Pancreas (tissue), 10 donors: ENCODE results near the gene ACKR3. TPM values are rescaled to one million over a fixed set of nuclear protein-coding genes. Genes with fewer than 3 reads are reported as not detected.
A peak's percentile ranks its signal among the peaks of the same experiment; 100 is the strongest.

Experiments used
- ATAC-seq, 4 donors: fragments of 200-7000 bp; cut with Tn5 transposase; one replicate each; pipeline versions ENCODE4 v1.8.0 to v1.9.1; 2020; ENCODE audit warnings: mild to moderate bottlenecking in 4 of 4, moderate library complexity in 4 of 4
- DNase-seq, 6 donors: peaks; one replicate each; pipeline ENCODE4 v3.0.0-alpha.2; 2020
- FAIRE-seq: peaks from 2 replicates; lab custom pipeline; 2012; peaks lifted over from hg19 to GRCh38; lab: Jason Lieb, UNC
- H3K27ac ChIP-seq, 4 donors: fragments of 200-600 bp; sonication (generic); 1 replicate in 3 of 4; 2 replicates in 1 of 4; pipeline versions ENCODE4 v1.5.0 to v1.8.0; 2020
- H3K27me3 ChIP-seq, 4 donors: fragments of 200-600 bp; one replicate each; pipeline ENCODE4 v1.8.0; 2021
- H3K36me3 ChIP-seq, 3 donors: fragments of 200-600 bp; sonication (generic) in 1 of 3; one replicate each; pipeline versions ENCODE4 v1.5.0 to v1.8.0; 2020 to 2021
- H3K4me1 ChIP-seq, 3 donors: fragments of 200-600 bp; one replicate each; pipeline ENCODE4 v1.8.0; 2021
- H3K4me3 ChIP-seq, 4 donors: fragments of 200-600 bp; sonication (generic) in 2 of 4; one replicate each; pipeline versions ENCODE4 v1.5.0 to v1.8.0; 2020 to 2021
- H3K9me3 ChIP-seq, 4 donors: fragments of 200-600 bp; one replicate each; pipeline ENCODE4 v1.8.0; 2021
- CTCF ChIP-seq, 4 donors: fragments of 200-600 bp; sonication (generic) in 3 of 4; IDR thresholded peaks; one replicate each; pipeline versions ENCODE4 v1.5.0 to v1.8.0; 2021; ENCODE audit warnings: antibody characterized with exemption in 4 of 4
- WGBS, 2 donors: extraction: QIAGEN DNeasy Blood & Tissue Kit; methylation state at CpG; one replicate each; pipeline ENCODE4 v1.1.7; 2013; 5-methylcytosine and 5-hydroxymethylcytosine counted together
- intact Hi-C, 3 donors: fragments of 100-400 bp; cut with DNase I; formaldehyde crosslinking; loops; one replicate each; pipeline versions ENCODE4 v1.11.1 to v1.14.2; 2022
- polyA plus RNA-seq, 2 donors: library from polyadenylated mRNA; stranded (reverse); fragments of 200-250 nt; gene quantifications; one replicate each; pipeline ENCODE4 v1.2.3, GENCODE V29; 2013
- total RNA-seq, 6 donors: library from RNA; stranded (reverse); fragmentation: NEBNext Ultra II Directional in 4 of 6; extraction: Animal tissue kit (Norgen Biotek cat#: 25700) in 4 of 6; gene quantifications; one replicate each; pipeline versions ENCODE4 v1.2.1 to v1.2.4, GENCODE V29; 2021 to 2023
- donor health status: healthy with polysubstance abuse.
- donor health status: DM: no; HTN: no; CAD: no; lungs with moderate emphysema.
- donor health status: DM: no; HTN: no; CAD: no.
- donor health status: control.
- donor health status: control.
- donor health status: Bipolar disorder and iron deficiency.
- donor health status: DM: yes; HTN: yes; CAD: no.
- donor health status: DM: no; HTN: no; CAD: no.
- donor health status: DM: no; HTN: no; CAD: no.
- donor health status: DM: yes; HTN: yes; CAD: no.

ACKR3 gene
- total RNA-seq (10 to 100 TPM in 5 of 6 donors, 1 to 10 TPM in 1; 9.1 to 30.3 (median 15.6) TPM), polyA plus RNA-seq (10 to 100 TPM in 1 of 2 donors, 1 to 10 TPM in 1; 6.2 to 12.6 TPM)

- Histone ChIP-seq H3K9me3 (no peaks in the 10 kb centered on the region), H3K36me3 (no peaks in the 10 kb centered on the region), H3K4me3 (peak within 1 kb of the TSS; percentile 21 to 53 (median 41)), H3K27ac (peak within 1 kb of the TSS; percentile 67 to 82 (median 78)), H3K4me1 (peaks cover 0 to 13% (median 0%) of the 10 kb centered on the region in 3 donors), H3K27me3 (no peaks in the 10 kb centered on the region)
- TF ChIP-seq CTCF (IDR thresholded peaks at IDR 0.05): no peak
- FAIRE-seq (no peak), ATAC-seq (peak; percentile 67 to 81 (median 77)), DNase-seq (peak; percentile 76 to 87 (median 84))
- intact Hi-C loops: no loop called here
- 0 to 2% methylated on average over 10 of the region's 10 CpGs for WGBS, 2 donors
Observed at GRCh38 chr2:236569573-236569973, at the start of gene ACKR3. ACKR3 (plus strand) TSS chr2:236569825; CDS start chr2:236580466, 10,641 bp downstream.

GRCh38 chr2:236521556-236521955 is 48.1 kb upstream of the ACKR3 start:
- H3K27ac ChIP-seq: no peak overlapping the region
- H3K4me1 ChIP-seq: peaks cover 0 to 5% (median 5%) of the 10 kb centered on the region in 3 donors
- no peak for FAIRE-seq
- DNase-seq: no peak
- H3K36me3 ChIP-seq: no peaks in the 10 kb centered on the region
- ATAC-seq: no peak
- no peak overlapping the region for H3K4me3 ChIP-seq
- intact Hi-C loops: loop anchor here in 1 of 3 donors (10.0 kb wide), 1 partner anchor 513 kb away; no protein-coding TSS in a partner anchor
- H3K9me3 ChIP-seq: no peaks in the 10 kb centered on the region
- no peaks in the 10 kb centered on the region for H3K27me3 ChIP-seq
- TF ChIP-seq CTCF (IDR thresholded peaks at IDR 0.05): no peak

GRCh38 chr2:236523249-236523648 is 46.4 kb upstream of the ACKR3 start:
- intact Hi-C loops: loop anchor here in 1 of 3 donors (10.0 kb wide), 1 partner anchor 512 kb away; no protein-coding TSS in a partner anchor
- Histone ChIP-seq H3K27ac (no peak overlapping the region), H3K4me3 (no peak overlapping the region), H3K36me3 (no peaks in the 10 kb centered on the region), H3K9me3 (no peaks in the 10 kb centered on the region), H3K4me1 (peaks cover 0 to under 1% (median 0%) of the 10 kb centered on the region in 3 donors), H3K27me3 (no peaks in the 10 kb centered on the region)
- DNase-seq (no peak), FAIRE-seq (no peak), ATAC-seq (no peak)
- TF ChIP-seq CTCF (IDR thresholded peaks at IDR 0.05): no peak

- Histone ChIP-seq H3K9me3 (no peaks in the 10 kb centered on the region), H3K36me3 (no peaks in the 10 kb centered on the region), H3K27me3 (no peaks in the 10 kb centered on the region), H3K27ac (no peak overlapping the region), H3K4me3 (no peak overlapping the region), H3K4me1 (no peaks in the 10 kb centered on the region)
- no peak for FAIRE-seq
- DNase-seq: no peak
- no peak for ATAC-seq
- intact Hi-C loops: loop anchor here in 1 of 3 donors (10.0 kb wide), 1 partner anchor 509 kb away; no protein-coding TSS in a partner anchor
- 88 to 96% methylated on average over 8 of the region's 8 CpGs for WGBS, 2 donors
- no peak for TF ChIP-seq CTCF (IDR thresholded peaks at IDR 0.05)
Observed at GRCh38 chr2:236525411-236525997, 44.1 kb upstream of the ACKR3 start.
